Right atrium auricular region (tissue), 2 donors: ENCODE data around the gene GNA15. TPM values are rescaled to one million over a fixed set of nuclear protein-coding genes. Genes with fewer than 3 reads are reported as not detected.

ENCODE experiments used
- DNase-seq: peaks from one replicate; pipeline ENCODE4 v3.0.0-alpha.2; 2019; ENCODE audit warnings: low spot score
- H3K27ac ChIP-seq, 2 donors: fragments of 200-600 bp; sonication (generic); 1 replicate in 1 of 2; 2 replicates in 1 of 2; pipeline ENCODE4 v1.5.1; 2016 to 2019
- H3K27me3 ChIP-seq, 2 donors: fragments of 200-600 bp; sonication (generic); one replicate each; pipeline versions ENCODE4 v1.5.1 to v1.6.0; 2017 to 2019
- H3K36me3 ChIP-seq: fragments of 200-600 bp; sonication (generic); one replicate; pipeline ENCODE4 v1.5.1; 2016
- H3K4me1 ChIP-seq, 2 donors: fragments of 200-600 bp; sonication (generic); one replicate each; pipeline versions ENCODE4 v1.5.1 to v1.6.0; 2017 to 2019
- H3K4me3 ChIP-seq, 2 donors: fragments of 200-600 bp; sonication (generic); 1 replicate in 1 of 2; 2 replicates in 1 of 2; pipeline ENCODE4 v1.5.1; 2017 to 2019; ENCODE audit warnings: mild to moderate bottlenecking in 1 of 2, moderate library complexity in 1 of 2
- H3K9me3 ChIP-seq, 2 donors: fragments of 200-600 bp; sonication (generic); one replicate each; pipeline ENCODE4 v1.5.1; 2019
- CTCF ChIP-seq, 2 donors: fragments of 200-600 bp; sonication (generic); IDR thresholded peaks; one replicate each; pipeline ENCODE4 v1.5.1; 2019; ENCODE audit warnings: antibody characterized with exemption in 2 of 2
- total RNA-seq, 2 donors: library from RNA; depleted of rRNA; stranded (reverse); fragments of >200 nt; gene quantifications; one replicate each; pipeline ENCODE4 v1.1.0, GENCODE V29; 2016

The GNA15 gene
- total RNA-seq, 2 donors from 2014 or later, result 0.74 to 3.0 TPM

GRCh38 chr19:3110126-3110825, 25.6 kb upstream of the GNA15 start:
- no peak for DNase-seq
- Histone ChIP-seq H3K9me3 (no peaks in the 10 kb centered on the region), H3K27me3 (no peaks in the 10 kb centered on the region), H3K4me1 (peaks cover 0 to 49% of the 10 kb centered on the region in 2 donors), H3K36me3 (peaks cover 27% of the 10 kb centered on the region), H3K27ac (no peak overlapping the region), H3K4me3 (no peak overlapping the region)
- TF ChIP-seq CTCF (IDR thresholded peaks at IDR 0.05), result no peak

- TF ChIP-seq CTCF (IDR thresholded peaks at IDR 0.05), result no peak
- H3K9me3 ChIP-seq, result no peaks in the 10 kb centered on the region
- peaks cover 28% of the 10 kb centered on the region for H3K36me3 ChIP-seq
- H3K4me3 ChIP-seq, result no peak overlapping the region
- no peaks in the 10 kb centered on the region for H3K27me3 ChIP-seq
- no peak overlapping the region for H3K27ac ChIP-seq
- DNase-seq, result no peak
- H3K4me1 ChIP-seq, result peaks cover 0 to 37% of the 10 kb centered on the region in 2 donors
Measured at GRCh38 chr19:3111586-3112247, 24.1 kb upstream of the GNA15 start.

DNA sequence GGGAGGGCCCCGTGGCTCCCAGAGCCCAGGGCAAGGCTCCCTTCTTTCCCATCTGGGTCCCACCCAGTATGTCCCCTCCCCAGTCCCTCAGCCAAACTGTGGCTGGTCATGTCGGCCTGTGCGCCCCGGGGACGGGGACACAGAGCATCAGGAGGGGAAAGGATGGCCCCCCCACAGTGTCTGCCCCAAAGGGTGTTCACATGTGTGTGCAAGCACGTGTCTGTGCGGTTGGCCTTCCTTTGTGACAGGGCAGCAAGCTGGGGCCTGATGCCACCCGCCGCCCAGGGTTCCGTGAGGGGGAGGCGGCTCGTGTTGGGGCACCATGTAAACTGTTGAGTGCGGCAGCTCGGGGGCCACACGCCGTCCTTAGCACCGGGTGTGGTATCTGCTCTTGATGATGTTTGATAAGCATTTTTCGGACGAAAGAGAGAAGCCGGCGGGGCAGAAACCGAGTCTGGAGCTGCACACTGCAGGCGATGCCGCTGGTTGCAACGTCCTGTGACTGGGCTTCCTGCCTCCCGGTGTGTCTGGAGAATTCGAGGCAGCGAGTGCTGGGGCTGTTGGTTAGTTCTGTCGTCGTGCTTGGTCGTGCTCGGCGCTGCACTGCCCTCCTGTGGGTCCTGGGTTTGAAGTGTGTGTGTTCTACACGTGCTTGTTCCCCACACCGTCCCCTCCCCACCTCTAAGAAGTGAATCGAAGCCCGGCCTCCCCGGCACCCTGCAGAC, 23.3 kb upstream of the GNA15 start:
- no peak overlapping the region for H3K4me3 ChIP-seq
- TF ChIP-seq CTCF (IDR thresholded peaks at IDR 0.05), result no peak
- peaks cover 0 to 30% of the 10 kb centered on the region in 2 donors for H3K4me1 ChIP-seq
- H3K27ac ChIP-seq, result no peak overlapping the region
- H3K36me3 ChIP-seq, result peaks cover 32% of the 10 kb centered on the region
- H3K9me3 ChIP-seq, result no peaks in the 10 kb centered on the region
- no peaks in the 10 kb centered on the region for H3K27me3 ChIP-seq
- no peak for DNase-seq

GRCh38 chr19:3113100-3114017, 22.5 kb upstream of the GNA15 start:
- TF ChIP-seq CTCF (IDR thresholded peaks at IDR 0.05), result no peak
- peaks cover 0 to 22% of the 10 kb centered on the region in 2 donors for H3K4me1 ChIP-seq
- no peak overlapping the region for H3K4me3 ChIP-seq
- peaks cover 40% of the 10 kb centered on the region for H3K36me3 ChIP-seq
- H3K9me3 ChIP-seq, result no peaks in the 10 kb centered on the region
- peak overlapping the region; percentile 37 to 59 for H3K27ac ChIP-seq
- H3K27me3 ChIP-seq, result no peaks in the 10 kb centered on the region
- DNase-seq, result no peak

- peaks cover 0 to 17% of the 10 kb centered on the region in 2 donors for H3K4me1 ChIP-seq
- H3K27ac ChIP-seq, result peak overlapping the region; percentile 37 to 59
- H3K36me3 ChIP-seq, result peaks cover 48% of the 10 kb centered on the region
- DNase-seq, result no peak
- H3K4me3 ChIP-seq, result no peak overlapping the region
- H3K9me3 ChIP-seq, result no peaks in the 10 kb centered on the region
- no peak for TF ChIP-seq CTCF (IDR thresholded peaks at IDR 0.05)
- H3K27me3 ChIP-seq, result no peaks in the 10 kb centered on the region
Measured at GRCh38 chr19:3114018-3114726, 21.7 kb upstream of the GNA15 start.
